ENCODE results near the gene FAM32A. TPM values are rescaled to one million over a fixed set of nuclear protein-coding genes. Genes with fewer than 3 reads are reported as not detected.

FAM32A gene
- total RNA-seq, 1 experiment from 2014 or later: 42.2 TPM

- H3K36me3 Mint-ChIP-seq (ENCODE audit: insufficient read depth, unreplicated experiment): peaks cover 58% of the 10 kb centered on the region
- peak overlapping the region; percentile 42 for H3K27ac Mint-ChIP-seq (ENCODE audit: unreplicated experiment)
- CTCF ChIA-PET: no interaction called here
- TF ChIP-seq, protein P1, sequence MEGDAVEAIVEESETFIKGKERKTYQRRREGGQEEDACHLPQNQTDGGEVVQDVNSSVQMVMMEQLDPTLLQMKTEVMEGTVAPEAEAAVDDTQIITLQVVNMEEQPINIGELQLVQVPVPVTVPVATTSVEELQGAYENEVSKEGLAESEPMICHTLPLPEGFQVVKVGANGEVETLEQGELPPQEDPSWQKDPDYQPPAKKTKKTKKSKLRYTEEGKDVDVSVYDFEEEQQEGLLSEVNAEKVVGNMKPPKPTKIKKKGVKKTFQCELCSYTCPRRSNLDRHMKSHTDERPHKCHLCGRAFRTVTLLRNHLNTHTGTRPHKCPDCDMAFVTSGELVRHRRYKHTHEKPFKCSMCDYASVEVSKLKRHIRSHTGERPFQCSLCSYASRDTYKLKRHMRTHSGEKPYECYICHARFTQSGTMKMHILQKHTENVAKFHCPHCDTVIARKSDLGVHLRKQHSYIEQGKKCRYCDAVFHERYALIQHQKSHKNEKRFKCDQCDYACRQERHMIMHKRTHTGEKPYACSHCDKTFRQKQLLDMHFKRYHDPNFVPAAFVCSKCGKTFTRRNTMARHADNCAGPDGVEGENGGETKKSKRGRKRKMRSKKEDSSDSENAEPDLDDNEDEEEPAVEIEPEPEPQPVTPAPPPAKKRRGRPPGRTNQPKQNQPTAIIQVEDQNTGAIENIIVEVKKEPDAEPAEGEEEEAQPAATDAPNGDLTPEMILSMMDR (IDR thresholded peaks at IDR 0.05; ENCODE audit: unreplicated experiment): no peak
- H3K9me3 Mint-ChIP-seq (ENCODE audit: low read depth, unreplicated experiment): no peaks in the 10 kb centered on the region
- intact Hi-C loops (cut with micrococcal nuclease; ENCODE audit: unreplicated experiment): no loop called here
- no peaks in the 10 kb centered on the region for H3K27me3 Mint-ChIP-seq (ENCODE audit: unreplicated experiment)
- DNase-seq: no peak
- no peak overlapping the region for H3K4me3 Mint-ChIP-seq (ENCODE audit: low read depth, unreplicated experiment)
- BruUV-seq (replicated peaks): no TSS peak
- no peaks in the 10 kb centered on the region for H3K4me1 Mint-ChIP-seq (ENCODE audit: low read depth, unreplicated experiment)
Observed at GRCh38 chr19:16155128-16155527, 30.1 kb upstream of the FAM32A start.

- Mint-ChIP-seq H3K4me3 (ENCODE audit: low read depth, unreplicated experiment) (no peak overlapping the region), H3K27ac (ENCODE audit: unreplicated experiment) (no peak overlapping the region), H3K36me3 (ENCODE audit: insufficient read depth, unreplicated experiment) (peaks cover 52% of the 10 kb centered on the region), H3K4me1 (ENCODE audit: low read depth, unreplicated experiment) (peaks cover 10% of the 10 kb centered on the region), H3K9me3 (ENCODE audit: low read depth, unreplicated experiment) (no peaks in the 10 kb centered on the region), H3K27me3 (ENCODE audit: unreplicated experiment) (no peaks in the 10 kb centered on the region)
- TF ChIP-seq, protein P1 (IDR thresholded peaks at IDR 0.05; ENCODE audit: unreplicated experiment): no peak
- intact Hi-C loops (cut with micrococcal nuclease; ENCODE audit: unreplicated experiment): no loop called here
- no TSS peak for BruUV-seq (replicated peaks)
- DNase-seq: no peak
- CTCF ChIA-PET: no interaction called here
Observed at GRCh38 chr19:16156904-16157303, 28.3 kb upstream of the FAM32A start.

DNA sequence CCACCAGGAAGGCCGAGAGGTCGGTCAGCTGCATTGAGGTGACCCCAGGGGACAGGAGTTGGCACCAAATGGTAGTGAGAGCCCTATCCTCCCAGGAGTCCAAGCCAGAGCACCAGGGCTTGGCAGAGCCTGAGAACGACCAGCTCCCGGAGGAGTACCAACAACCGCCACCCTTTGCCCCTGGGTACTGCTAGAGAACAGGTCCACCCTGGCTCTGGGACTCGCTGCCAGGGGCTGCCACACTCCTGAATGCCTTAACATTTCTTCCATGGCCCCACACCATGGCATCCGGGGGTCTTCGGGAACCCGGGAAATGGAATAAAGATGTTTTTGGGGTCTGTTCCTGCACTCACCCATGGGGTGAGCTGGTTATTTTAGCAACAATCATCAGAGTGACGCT is 27.6 kb upstream of the FAM32A start:
- CTCF ChIA-PET: no interaction called here
- intact Hi-C loops (cut with micrococcal nuclease; ENCODE audit: unreplicated experiment): no loop called here

DNA sequence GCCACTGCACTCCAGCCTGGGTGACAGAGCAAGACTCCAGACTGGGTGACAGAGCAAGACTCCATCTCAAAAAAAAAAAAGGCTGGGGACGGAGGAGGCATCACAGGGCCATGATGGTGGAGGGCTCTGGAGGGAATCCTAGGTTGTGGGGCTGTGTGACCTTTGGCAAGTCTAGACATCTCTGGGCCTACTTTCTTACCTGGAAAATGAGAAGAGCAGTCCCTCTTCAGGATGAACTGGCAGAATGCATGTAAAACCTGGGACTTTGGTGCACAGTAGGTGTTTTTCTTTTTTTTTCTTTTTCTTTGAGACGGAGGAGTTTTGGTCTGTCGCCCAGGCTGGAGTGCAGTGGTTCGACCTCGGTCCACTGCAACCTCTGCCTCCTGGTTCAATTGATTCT is 25.6 kb upstream of the FAM32A start:
- CTCF ChIA-PET: no interaction called here
- intact Hi-C loops (cut with micrococcal nuclease; ENCODE audit: unreplicated experiment): no loop called here
- no TSS peak for BruUV-seq (replicated peaks)
- H3K4me1 Mint-ChIP-seq (ENCODE audit: low read depth, unreplicated experiment): peaks cover 10% of the 10 kb centered on the region
- H3K36me3 Mint-ChIP-seq (ENCODE audit: insufficient read depth, unreplicated experiment): peaks cover 32% of the 10 kb centered on the region
- H3K27me3 Mint-ChIP-seq (ENCODE audit: unreplicated experiment): no peaks in the 10 kb centered on the region
- H3K9me3 Mint-ChIP-seq (ENCODE audit: low read depth, unreplicated experiment): no peaks in the 10 kb centered on the region
- DNase-seq: no peak
- H3K27ac Mint-ChIP-seq (ENCODE audit: unreplicated experiment): no peak overlapping the region
- TF ChIP-seq, protein P1 (IDR thresholded peaks at IDR 0.05; ENCODE audit: unreplicated experiment): no peak
- no peak overlapping the region for H3K4me3 Mint-ChIP-seq (ENCODE audit: low read depth, unreplicated experiment)

More for the DNA sequence above, 27.6 kb upstream of the FAM32A start:
- H3K4me3 Mint-ChIP-seq (ENCODE audit: low read depth, unreplicated experiment): no peak overlapping the region
- no peaks in the 10 kb centered on the region for H3K27me3 Mint-ChIP-seq (ENCODE audit: unreplicated experiment)
- no peak overlapping the region for H3K27ac Mint-ChIP-seq (ENCODE audit: unreplicated experiment)
- no peaks in the 10 kb centered on the region for H3K9me3 Mint-ChIP-seq (ENCODE audit: low read depth, unreplicated experiment)
- peaks cover 10% of the 10 kb centered on the region for H3K4me1 Mint-ChIP-seq (ENCODE audit: low read depth, unreplicated experiment)
- no peak for DNase-seq
- peaks cover 47% of the 10 kb centered on the region for H3K36me3 Mint-ChIP-seq (ENCODE audit: insufficient read depth, unreplicated experiment)
- TF ChIP-seq, protein P1 (IDR thresholded peaks at IDR 0.05; ENCODE audit: unreplicated experiment): no peak
- BruUV-seq (replicated peaks): no TSS peak
